Mucosa of descending colon (tissue), 3 donors: ENCODE data around the gene SLC38A10. TPM values are rescaled to one million over a fixed set of nuclear protein-coding genes. Genes with fewer than 3 reads are reported as not detected.

Experiments
- ATAC-seq: fragments of 200-7000 bp; cut with Tn5 transposase; one replicate; pipeline ENCODE4 v1.9.1; 2020; ENCODE audit warnings: mild to moderate bottlenecking, moderate library complexity
- DNase-seq, 3 donors: peaks; one replicate each; pipeline ENCODE4 v3.0.0-alpha.2; 2020
- H3K36me3 ChIP-seq: fragments of 200-600 bp; one replicate; pipeline ENCODE4 v1.8.0; 2021; ENCODE audit warnings: low read depth, mild to moderate bottlenecking
- H3K4me1 ChIP-seq: fragments of 200-600 bp; one replicate; pipeline ENCODE4 v1.8.0; 2021; ENCODE audit warnings: low read depth, mild to moderate bottlenecking
- H3K4me3 ChIP-seq: fragments of 200-600 bp; one replicate; pipeline ENCODE4 v1.8.0; 2021; ENCODE audit warnings: mild to moderate bottlenecking
- H3K9me3 ChIP-seq: fragments of 200-600 bp; one replicate; pipeline ENCODE4 v1.8.0; 2021; ENCODE audit warnings: mild to moderate bottlenecking
- intact Hi-C, 2 donors: fragments of 100-400 bp; cut with DNase I in 1 of 2; cut with micrococcal nuclease in 1 of 2; formaldehyde crosslinking; loops; one replicate each; pipeline versions ENCODE4 v1.11.0 to v1.11.1; 2022; cut with DNase I, micrococcal nuclease
- total RNA-seq, 3 donors: library from RNA; stranded (reverse); fragmentation: NEBNext Ultra II Directional in 2 of 3; extraction: Animal tissue kit (Norgen Biotek cat#: 25700) in 2 of 3; gene quantifications; one replicate each; pipeline versions ENCODE4 v1.2.1 to v1.2.4, GENCODE V29; 2021 to 2023
- TF ChIP-seq, protein P1 (sequence below): fragments of 200-600 bp; IDR thresholded peaks from one replicate; pipeline ENCODE4 v1.8.0; 2022; ENCODE audit warnings: antibody characterized with exemption, mild to moderate bottlenecking
- donor health status: DM: no; HTN: no; CAD: no; lungs with moderate emphysema.
- donor health status: DM: no; HTN: no; CAD: no.
- donor health status: DM: no; HTN: yes; CAD: no.

SLC38A10 gene
- total RNA-seq, 3 donors from 2014 or later = 77.0 to 95.3 (median 94.0) TPM

DNA sequence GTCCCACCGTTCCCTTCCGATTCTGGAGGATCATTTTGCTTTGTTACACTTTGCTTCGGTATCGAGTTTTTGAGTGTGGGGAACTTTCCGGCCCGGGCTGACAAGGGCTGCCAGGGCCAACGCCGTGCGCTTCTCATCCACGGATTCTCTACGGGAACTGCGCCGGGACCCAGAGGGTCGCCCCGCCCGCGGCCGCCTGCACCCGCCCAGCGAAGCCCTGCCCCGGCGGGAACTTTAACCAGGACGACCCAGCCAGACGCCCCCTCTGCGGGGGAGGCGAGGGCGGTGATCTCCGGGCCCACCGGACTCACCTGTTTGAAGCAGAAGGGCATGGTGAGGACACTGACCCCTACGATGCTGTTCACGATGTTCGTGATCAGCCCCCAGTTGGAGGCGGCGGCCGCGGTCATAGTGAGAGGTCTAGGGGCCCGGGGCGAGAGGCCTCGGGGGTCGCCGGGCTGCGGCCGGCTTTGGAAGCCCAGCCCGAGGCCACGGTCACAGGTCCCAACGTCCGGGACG lies 536 bp downstream of the SLC38A10 start:
- TF ChIP-seq, protein P1, sequence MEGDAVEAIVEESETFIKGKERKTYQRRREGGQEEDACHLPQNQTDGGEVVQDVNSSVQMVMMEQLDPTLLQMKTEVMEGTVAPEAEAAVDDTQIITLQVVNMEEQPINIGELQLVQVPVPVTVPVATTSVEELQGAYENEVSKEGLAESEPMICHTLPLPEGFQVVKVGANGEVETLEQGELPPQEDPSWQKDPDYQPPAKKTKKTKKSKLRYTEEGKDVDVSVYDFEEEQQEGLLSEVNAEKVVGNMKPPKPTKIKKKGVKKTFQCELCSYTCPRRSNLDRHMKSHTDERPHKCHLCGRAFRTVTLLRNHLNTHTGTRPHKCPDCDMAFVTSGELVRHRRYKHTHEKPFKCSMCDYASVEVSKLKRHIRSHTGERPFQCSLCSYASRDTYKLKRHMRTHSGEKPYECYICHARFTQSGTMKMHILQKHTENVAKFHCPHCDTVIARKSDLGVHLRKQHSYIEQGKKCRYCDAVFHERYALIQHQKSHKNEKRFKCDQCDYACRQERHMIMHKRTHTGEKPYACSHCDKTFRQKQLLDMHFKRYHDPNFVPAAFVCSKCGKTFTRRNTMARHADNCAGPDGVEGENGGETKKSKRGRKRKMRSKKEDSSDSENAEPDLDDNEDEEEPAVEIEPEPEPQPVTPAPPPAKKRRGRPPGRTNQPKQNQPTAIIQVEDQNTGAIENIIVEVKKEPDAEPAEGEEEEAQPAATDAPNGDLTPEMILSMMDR = no peak
- peak; percentile 60 to 73 (median 72) for DNase-seq
- Histone ChIP-seq H3K4me3 (peak overlapping the region; percentile 77), H3K36me3 (no peaks in the 10 kb centered on the region), H3K4me1 (peaks cover 25% of the 10 kb centered on the region), H3K9me3 (no peaks in the 10 kb centered on the region)
- ATAC-seq = peak; percentile 40
- intact Hi-C loops = loop anchor here in 1 of 2 donors (5.0 kb wide), 1 partner anchor 178 kb away; no protein-coding TSS in a partner anchor

- H3K4me1 ChIP-seq = peaks cover 21% of the 10 kb centered on the region
- H3K9me3 ChIP-seq = no peaks in the 10 kb centered on the region
- no peak overlapping the region for H3K4me3 ChIP-seq
- intact Hi-C loops = loop anchor here in 1 of 2 donors (5.0 kb wide), 1 partner anchor 180 kb away; no protein-coding TSS in a partner anchor
- no peak for ATAC-seq
- no peaks in the 10 kb centered on the region for H3K36me3 ChIP-seq
- no peak for DNase-seq
- TF ChIP-seq, protein P1 = no peak
These were observed 2.7 kb downstream of the SLC38A10 start for GRCh38 chr17:81292450-81292849.

DNA sequence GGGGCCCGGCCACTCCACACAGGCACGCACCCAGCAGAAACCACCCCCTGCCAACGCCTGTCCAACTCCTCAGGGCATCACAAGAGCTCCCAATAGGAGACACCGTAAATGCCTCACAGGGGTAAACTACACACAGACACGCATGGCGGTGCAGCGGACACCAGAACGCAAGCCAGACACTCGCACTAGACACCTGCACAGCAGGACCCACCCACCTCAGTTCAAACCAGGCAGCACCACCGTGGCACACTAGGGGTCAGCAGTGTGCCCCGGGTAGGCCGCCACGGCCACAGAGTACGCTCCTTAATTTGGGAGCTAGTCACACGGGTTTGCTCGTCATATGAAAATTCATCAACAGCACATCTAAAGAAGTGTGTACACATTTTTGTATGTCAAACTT lies 3.4 kb downstream of the SLC38A10 start:
- no peaks in the 10 kb centered on the region for H3K36me3 ChIP-seq
- intact Hi-C loops = loop anchor here in 1 of 2 donors (5.0 kb wide), 1 partner anchor 181 kb away; no protein-coding TSS in a partner anchor
- peaks cover 18% of the 10 kb centered on the region for H3K4me1 ChIP-seq
- TF ChIP-seq, protein P1 = peak; percentile 85
- H3K4me3 ChIP-seq = no peak overlapping the region
- no peaks in the 10 kb centered on the region for H3K9me3 ChIP-seq
- DNase-seq = peak; percentile 78 to 90 (median 88)
- peak; percentile 53 for ATAC-seq

DNA sequence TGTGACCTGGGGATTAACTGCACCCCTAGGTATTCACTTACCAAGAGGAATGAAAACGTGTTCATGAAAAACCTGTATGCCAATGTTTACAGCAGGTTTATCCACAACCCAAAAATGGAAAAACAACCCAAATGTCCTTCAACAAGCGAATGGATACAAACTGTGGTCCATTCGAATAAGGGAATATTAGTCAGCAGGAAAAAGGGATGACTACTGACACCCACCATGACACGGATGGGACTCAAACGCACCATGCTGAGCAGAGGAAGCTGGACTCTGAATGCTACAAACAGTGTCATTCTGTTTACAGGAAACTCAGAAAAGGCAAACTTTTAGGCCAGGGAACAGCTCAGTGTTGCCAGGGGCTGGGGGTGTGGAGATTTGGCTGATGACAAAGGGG lies 4.9 kb downstream of the SLC38A10 start:
- ATAC-seq (no peak), DNase-seq (no peak)
- peaks cover 17% of the 10 kb centered on the region for H3K4me1 ChIP-seq
- TF ChIP-seq, protein P1 = no peak
- H3K9me3 ChIP-seq = no peaks in the 10 kb centered on the region
- no peak overlapping the region for H3K4me3 ChIP-seq
- H3K36me3 ChIP-seq = no peaks in the 10 kb centered on the region
- intact Hi-C loops = loop anchor here in 1 of 2 donors (5.0 kb wide), 1 partner anchor 182 kb away; no protein-coding TSS in a partner anchor

DNA sequence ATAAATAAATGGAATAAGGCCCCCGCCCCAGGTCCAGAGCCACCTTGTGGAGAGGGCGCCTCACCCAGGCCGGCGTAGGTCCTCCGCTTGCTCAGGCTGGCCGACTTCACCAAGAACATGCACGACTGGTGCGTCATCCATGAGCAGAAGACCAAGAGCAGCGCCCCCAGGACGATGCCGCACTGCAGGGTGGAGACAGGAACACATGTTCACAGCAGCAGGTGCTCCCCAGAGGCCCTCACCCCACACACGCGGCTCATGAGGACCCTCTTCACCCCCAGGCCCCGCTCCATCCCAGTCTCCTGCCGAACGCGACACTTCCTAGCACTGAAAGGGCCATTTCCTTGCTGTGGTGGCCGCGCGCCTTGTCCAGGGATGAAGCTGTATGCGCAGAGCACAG lies 5.5 kb downstream of the SLC38A10 start:
- ATAC-seq (no peak), DNase-seq (no peak)
- H3K4me3 ChIP-seq = no peak overlapping the region
- no peaks in the 10 kb centered on the region for H3K36me3 ChIP-seq
- H3K4me1 ChIP-seq = peaks cover 17% of the 10 kb centered on the region
- intact Hi-C loops = loop anchor here in 1 of 2 donors (5.0 kb wide), 1 partner anchor 183 kb away; no protein-coding TSS in a partner anchor
- no peaks in the 10 kb centered on the region for H3K9me3 ChIP-seq
- TF ChIP-seq, protein P1 = no peak
